Tibial artery (tissue), 4 donors: ENCODE results near the gene KIF24.
"Not testable (repeated sequence)": the region's sequence is repeated elsewhere in the genome, so short reads cannot be mapped to it uniquely, and the experiment has no call there.

Experiments
- DNase-seq, 2 donors: peaks; one replicate each; pipeline ENCODE4 v3.0.0-alpha.2; 2019
- H3K27ac ChIP-seq, 2 donors: fragments of 200-600 bp; sonication (generic) in 1 of 2; 1 replicate in 1 of 2; 2 replicates in 1 of 2; pipeline ENCODE4 v1.5.1; 2018 to 2019; ENCODE audit warnings: mild to moderate bottlenecking in 1 of 2
- H3K27me3 ChIP-seq, 2 donors: fragments of 200-600 bp; sonication (generic) in 1 of 2; one replicate each; pipeline versions ENCODE4 v1.5.1 to v1.6.0; 2016 to 2019
- H3K36me3 ChIP-seq, 3 donors: fragments of 200-600 bp; sonication (generic) in 2 of 3; one replicate each; pipeline ENCODE4 v1.5.1; 2016 to 2019; ENCODE audit warnings: mild to moderate bottlenecking in 2 of 3
- H3K4me1 ChIP-seq, 4 donors: fragments of 200-600 bp; sonication (generic) in 2 of 4; 1 replicate in 3 of 4; 2 replicates in 1 of 4; pipeline ENCODE4 v1.5.1; 2016 to 2019
- H3K4me3 ChIP-seq, 2 donors: fragments of 200-600 bp; sonication (generic) in 1 of 2; 1 replicate in 1 of 2; 2 replicates in 1 of 2; pipeline ENCODE4 v1.5.1; 2018 to 2019; ENCODE audit warnings: mild to moderate bottlenecking in 2 of 2
- H3K9me3 ChIP-seq, 3 donors: fragments of 200-600 bp; sonication (generic) in 1 of 3; one replicate each; pipeline ENCODE4 v1.5.1; 2016 to 2019
- CTCF ChIP-seq, 2 experiments: fragments of 200-600 bp in 1 of 2; fragments of 450-650 bp in 1 of 2; IDR thresholded peaks; one replicate each; pipeline ENCODE4 v1.5.1; 2017 to 2019; ENCODE audit warnings: antibody characterized with exemption in 2 of 2, mild to moderate bottlenecking in 1 of 2, moderate library complexity in 1 of 2
- intact Hi-C: fragments of 100-400 bp; cut with DNase I; formaldehyde crosslinking; loops from one replicate; pipeline ENCODE4 v1.15.0; 2023; ENCODE audit warnings: low total_unique reads

Gene KIF24

DNA sequence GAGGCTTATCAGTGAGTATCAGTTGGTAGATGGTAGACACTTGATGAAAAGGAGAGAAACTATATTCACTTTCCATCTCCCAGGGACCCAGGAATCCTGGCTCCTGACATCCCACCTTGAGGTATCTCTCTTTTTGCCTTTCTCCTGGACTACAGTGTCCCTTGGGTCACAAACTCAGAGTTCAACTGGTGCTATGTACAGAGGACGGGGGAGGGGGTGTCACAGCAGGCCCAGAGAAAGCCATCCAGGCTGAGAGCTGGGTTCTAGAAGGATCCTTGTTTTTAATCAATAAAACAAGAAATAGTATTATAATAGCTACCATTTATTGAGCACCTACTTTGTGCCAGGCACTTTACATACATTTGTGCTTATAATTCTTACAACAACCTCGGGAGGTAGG lies 37.3 kb upstream of the KIF24 start:
- intact Hi-C loops, result no loop called here
- Histone ChIP-seq H3K4me1 (no peaks in the 10 kb centered on the region), H3K27ac (no peak overlapping the region), H3K27me3 (peaks cover 0 to 5% of the 10 kb centered on the region in 2 donors), H3K36me3 (peaks cover 5 to 25% (median 16%) of the 10 kb centered on the region in 3 donors), H3K4me3 (no peak overlapping the region), H3K9me3 (peaks cover 0 to 4% (median 0%) of the 10 kb centered on the region in 3 donors)
- no peak for TF ChIP-seq CTCF (IDR thresholded peaks at IDR 0.05)
- DNase-seq, result no peak

- Histone ChIP-seq H3K4me1 (no peaks in the 10 kb centered on the region), H3K4me3 (no peak overlapping the region), H3K27me3 (no peaks in the 10 kb centered on the region), H3K9me3 (no peaks in the 10 kb centered on the region), H3K36me3 (peaks cover 0 to 16% (median 6%) of the 10 kb centered on the region in 3 donors), H3K27ac (no peak overlapping the region)
- no peak for TF ChIP-seq CTCF (IDR thresholded peaks at IDR 0.05)
- DNase-seq, result no peak
- intact Hi-C loops, result no loop called here
These were observed 36.2 kb upstream of the KIF24 start for GRCh38 chr9:34365282-34365681.

GRCh38 chr9:34363619-34364351 lies 34.7 kb upstream of the KIF24 start:
- DNase-seq, result peak in 1 of 2 donors; percentile 60
- no peak overlapping the region for H3K4me3 ChIP-seq

DNA sequence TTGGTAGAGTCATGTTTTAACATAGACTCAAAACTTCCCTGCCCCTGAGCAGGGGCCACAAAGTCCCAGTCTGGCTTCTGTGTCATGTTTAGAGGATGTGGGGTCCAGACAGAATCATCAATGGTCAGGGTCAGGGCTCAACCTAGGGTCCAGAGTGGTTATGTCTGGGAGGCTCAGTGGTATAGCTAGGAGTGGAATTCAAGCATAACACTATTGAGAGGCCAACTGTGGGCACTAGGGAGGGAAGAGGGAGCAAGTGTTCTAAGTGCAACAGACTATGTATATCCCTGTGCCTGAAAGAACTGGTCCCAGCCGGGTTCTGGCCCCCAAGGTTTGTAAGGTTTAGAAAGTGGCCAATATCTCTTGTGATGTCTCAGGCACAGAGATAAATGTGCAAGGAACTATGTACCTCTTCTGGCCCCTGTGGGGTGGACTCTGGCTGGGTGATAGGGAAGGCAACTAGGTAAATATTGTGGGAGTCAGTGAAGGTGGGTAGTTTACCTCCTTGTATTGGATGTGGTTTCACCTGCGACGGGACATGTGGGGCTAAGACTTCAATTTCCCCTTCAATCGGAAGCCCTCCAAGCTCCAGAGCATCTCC lies 33.6 kb upstream of the KIF24 start:
- intact Hi-C loops, result no loop called here
- no peaks in the 10 kb centered on the region for H3K9me3 ChIP-seq
- H3K27me3 ChIP-seq, result no peaks in the 10 kb centered on the region
- DNase-seq, result peak in 1 of 2 donors; percentile 13
- no peak overlapping the region for H3K27ac ChIP-seq
- peaks cover 0 to 4% (median 0%) of the 10 kb centered on the region in 3 donors for H3K36me3 ChIP-seq
- no peak for TF ChIP-seq CTCF (IDR thresholded peaks at IDR 0.05)
- no peak overlapping the region for H3K4me3 ChIP-seq
- H3K4me1 ChIP-seq, result no peaks in the 10 kb centered on the region

More at GRCh38 chr9:34363619-34364351, 34.7 kb upstream of the KIF24 start:
- Histone ChIP-seq H3K36me3 (peaks cover 0 to 11% (median 5%) of the 10 kb centered on the region in 3 donors), H3K27ac (no peak overlapping the region), H3K4me1 (no peaks in the 10 kb centered on the region), H3K9me3 (no peaks in the 10 kb centered on the region), H3K27me3 (no peaks in the 10 kb centered on the region)
- TF ChIP-seq CTCF (IDR thresholded peaks at IDR 0.05), result no peak
- intact Hi-C loops, result no loop called here

- intact Hi-C loops, H3K27me3 ChIP-seq, H3K36me3 ChIP-seq, H3K4me3 ChIP-seq, H3K27ac ChIP-seq, DNase-seq, H3K4me1 ChIP-seq: not testable (repeated sequence)
- H3K9me3 ChIP-seq, result peaks cover 0 to 10% (median 0%) of the 10 kb centered on the region in 3 donors
These were observed 23.9 kb upstream of the KIF24 start for GRCh38 chr9:34352957-34353356.

- intact Hi-C loops, H3K36me3 ChIP-seq, DNase-seq, H3K4me3 ChIP-seq, H3K4me1 ChIP-seq, H3K27ac ChIP-seq, H3K27me3 ChIP-seq: not testable (repeated sequence)
- H3K9me3 ChIP-seq, result peaks cover 0 to 10% (median 0%) of the 10 kb centered on the region in 3 donors
These were observed 23.1 kb upstream of the KIF24 start for GRCh38 chr9:34352122-34352652.
